GM19240 (cell line): ENCODE data around the gene CNST.

Source experiments
- DNase-seq: peaks from one replicate; pipeline ENCODE4 v3.0.0; 2011; ENCODE audit warnings: low spot score; ENCODE audit not compliant: insufficient read length

CNST gene, protein sequence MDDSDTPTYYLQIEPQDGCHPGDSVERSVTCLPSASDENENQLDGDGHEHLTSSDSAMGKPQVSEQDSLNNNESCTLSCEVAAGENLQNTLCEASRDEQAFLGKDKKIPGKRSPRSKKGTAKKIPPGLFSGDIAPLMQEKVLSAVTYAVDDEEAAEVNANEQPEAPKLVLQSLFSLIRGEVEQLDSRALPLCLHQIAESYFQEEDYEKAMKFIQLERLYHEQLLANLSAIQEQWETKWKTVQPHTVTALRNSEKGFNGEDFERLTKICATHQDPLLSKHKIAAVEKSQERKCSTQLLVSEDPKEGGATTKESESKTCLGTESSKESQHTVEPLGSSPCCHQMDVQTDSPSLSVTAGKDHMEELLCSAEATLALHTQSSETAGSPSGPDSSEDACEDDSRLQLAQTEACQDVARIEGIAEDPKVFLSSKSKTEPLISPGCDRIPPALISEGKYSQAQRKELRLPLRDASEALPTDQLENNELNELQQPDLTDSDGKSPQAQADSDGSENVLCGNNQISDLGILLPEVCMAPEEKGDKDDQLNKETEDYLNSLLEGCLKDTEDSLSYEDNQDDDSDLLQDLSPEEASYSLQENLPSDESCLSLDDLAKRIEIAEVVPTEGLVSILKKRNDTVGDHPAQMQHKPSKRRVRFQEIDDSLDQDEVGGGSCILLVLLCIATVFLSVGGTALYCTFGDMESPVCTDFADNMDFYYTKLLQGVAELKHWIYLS

GRCh38 chr1:246566128-246566812 is at the start of gene CNST, which contains the start of gene TFB2M:
Gene CNST (plus strand): TSS chr1:246566456. CDS start chr1:246591563, 25,107 bp downstream.
Gene TFB2M (minus strand): TSS chr1:246566261. CDS start chr1:246566138, 123 bp downstream.
- peak; percentile 61 for DNase-seq

DNA sequence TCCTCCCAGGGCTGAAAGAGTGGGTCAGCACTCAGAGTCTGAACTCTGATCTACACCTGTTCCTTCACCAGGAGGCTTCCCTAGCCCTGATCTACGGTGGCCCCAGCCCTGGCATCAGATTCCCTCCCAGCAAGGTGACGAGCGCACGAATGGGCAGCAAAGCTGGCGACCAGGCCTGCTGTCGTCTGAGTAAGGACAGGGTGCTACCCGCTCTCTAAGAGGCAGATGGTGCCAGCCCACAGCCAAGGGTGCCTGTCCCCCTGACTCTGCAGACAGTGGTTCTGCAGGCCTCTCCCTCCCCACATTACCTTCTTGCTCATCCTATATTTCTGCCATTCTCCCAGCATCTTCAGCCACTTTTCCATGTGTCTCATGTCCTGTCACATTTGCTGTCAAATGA is 48.9 kb upstream of the CNST start:
- DNase-seq, result no peak

- DNase-seq, result no peak
These were observed 47.6 kb upstream of the CNST start for GRCh38 chr1:246518456-246519205.

DNA sequence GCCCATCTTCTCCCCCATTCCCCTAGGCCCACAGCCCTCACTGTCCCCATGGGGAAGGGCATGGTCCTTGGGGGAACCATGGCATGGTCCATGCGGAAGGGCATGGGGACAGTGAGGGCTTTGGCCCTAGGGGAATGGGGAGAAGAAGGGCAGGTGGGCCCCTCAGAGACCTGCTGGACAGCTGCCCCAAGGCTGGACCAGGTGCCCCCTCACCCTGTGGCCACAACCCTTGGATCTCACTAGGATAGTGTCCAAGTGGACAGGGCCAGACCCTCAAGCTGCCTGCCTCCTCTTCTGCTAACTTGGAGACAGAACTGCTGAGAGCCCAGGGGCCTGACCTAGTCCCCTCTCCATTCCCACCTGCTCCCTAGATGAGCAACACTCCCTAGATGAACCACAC is 46.7 kb upstream of the CNST start:
- no peak for DNase-seq

- DNase-seq, result no peak
These were observed 39.9 kb upstream of the CNST start for GRCh38 chr1:246526380-246526779.

- DNase-seq, result no peak
These were observed 39.3 kb upstream of the CNST start for GRCh38 chr1:246526915-246527314.

DNA sequence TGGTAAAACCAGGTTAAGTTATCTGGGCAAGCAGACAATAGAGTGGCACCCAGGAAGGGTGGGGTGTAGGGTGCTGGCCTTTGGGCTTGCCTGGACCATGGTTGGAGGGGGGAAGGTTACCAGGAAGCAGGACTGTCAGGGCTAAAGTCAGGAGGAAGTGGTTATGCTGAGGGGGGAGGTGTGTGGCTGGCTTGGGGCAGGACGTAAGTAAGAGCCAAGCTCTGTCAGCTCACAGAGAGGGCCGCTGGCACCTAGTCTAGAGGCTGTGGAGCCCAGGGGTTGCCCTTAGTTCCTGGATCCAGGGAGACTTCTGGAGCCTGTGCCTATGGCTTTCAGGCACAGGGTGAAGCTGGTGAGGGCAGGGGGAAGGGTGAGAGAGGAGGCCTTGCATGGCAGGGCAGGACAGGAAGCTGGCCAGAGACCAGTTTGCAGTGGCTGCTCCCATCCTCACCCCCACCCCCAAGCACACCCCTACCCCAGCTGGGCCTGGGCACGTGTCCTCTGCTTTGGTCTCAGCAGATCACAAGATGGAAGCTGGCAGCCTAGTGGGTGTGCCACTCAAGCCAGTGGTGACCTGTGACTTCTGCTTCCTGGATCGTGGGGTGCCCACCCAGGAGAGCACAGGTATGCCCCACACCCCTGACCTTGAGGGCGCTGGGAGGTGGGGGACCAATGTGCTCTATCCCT is 38.7 kb upstream of the CNST start:
- DNase-seq, result no peak

DNA sequence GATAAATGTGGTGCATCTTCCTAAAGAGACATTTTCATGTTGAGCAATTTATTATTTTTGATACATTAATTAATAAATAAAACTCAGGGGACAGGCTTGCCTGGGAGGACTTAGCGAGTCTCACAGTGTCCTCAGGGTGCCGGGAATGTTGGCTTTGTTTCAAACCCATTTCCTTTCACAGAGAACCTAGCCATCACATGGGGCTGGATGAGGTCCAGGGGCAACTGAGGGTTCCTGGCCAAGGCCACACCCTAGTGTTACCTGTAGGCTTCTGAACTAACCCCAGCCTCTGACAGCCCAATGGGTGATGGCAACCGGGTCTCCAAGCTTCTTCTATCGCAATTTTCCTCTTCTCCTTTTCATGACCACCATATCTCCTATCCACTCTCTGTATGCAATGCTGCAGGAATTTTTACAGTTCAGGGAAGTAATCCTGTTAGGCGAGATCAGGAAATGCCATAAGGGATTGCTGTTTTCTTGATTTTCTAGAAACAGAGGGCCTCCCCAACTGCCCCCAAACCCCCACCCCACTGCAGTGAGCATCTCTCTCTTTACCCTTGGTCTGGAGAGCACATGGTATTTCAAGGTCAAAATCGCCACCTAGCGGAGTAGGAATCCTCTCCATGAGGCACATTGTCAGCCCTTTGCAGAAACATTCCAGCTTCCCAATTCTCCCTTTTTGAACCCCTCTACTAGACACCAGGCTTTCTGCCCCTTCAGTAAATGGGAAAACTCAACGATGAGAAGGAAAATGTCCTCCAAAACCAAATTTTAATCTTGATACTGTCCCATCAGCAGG is 37.1 kb upstream of the CNST start:
- DNase-seq, result no peak

GRCh38 chr1:246530482-246530881 is 35.8 kb upstream of the CNST start:
- DNase-seq, result no peak

DNA sequence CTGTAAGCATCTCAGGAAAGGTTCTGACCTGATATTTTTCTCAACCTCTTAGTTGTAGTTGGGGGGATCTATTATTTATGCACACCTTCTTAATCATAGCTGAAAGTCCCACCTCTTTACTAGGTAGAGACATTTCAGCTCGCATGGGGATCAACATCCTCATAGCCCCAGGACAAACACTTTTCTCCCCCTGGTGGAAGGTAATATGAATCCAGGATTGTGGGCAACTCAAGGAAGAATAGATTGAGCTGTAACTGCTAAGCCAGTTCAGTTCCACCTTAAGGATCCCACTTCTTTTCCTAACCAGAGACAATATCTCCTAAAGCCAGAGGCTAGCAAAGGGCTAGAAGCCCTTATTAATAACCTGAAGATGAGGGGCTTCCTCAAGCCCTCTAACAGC is 33.7 kb upstream of the CNST start:
- DNase-seq, result no peak

GRCh38 chr1:246533371-246533905 is 32.8 kb upstream of the CNST start:
- no peak for DNase-seq

- DNase-seq, result no peak
These were observed 32.1 kb upstream of the CNST start for GRCh38 chr1:246534114-246534513.

- no peak for DNase-seq
These were observed 28.8 kb upstream of the CNST start for GRCh38 chr1:246537441-246537840.

DNA sequence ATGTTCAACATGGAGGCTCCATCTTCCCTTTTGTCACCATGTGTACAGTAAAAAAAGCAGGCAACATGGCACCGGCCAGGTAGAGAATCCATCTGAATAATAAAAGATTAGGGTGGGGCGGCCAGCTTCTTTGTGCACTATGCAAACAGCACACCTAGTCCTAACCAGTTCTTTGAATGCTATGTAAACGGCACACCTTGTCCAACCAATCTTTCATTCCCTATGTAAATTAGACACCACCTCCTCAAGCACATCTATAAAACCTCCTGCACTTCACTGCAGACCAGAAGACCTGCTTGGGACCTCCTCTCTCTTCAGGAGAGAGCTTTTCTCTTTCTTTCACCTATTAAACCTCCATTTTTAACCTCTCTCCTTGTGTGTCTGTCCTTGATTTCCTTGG is 28.4 kb upstream of the CNST start:
- no peak for DNase-seq

DNA sequence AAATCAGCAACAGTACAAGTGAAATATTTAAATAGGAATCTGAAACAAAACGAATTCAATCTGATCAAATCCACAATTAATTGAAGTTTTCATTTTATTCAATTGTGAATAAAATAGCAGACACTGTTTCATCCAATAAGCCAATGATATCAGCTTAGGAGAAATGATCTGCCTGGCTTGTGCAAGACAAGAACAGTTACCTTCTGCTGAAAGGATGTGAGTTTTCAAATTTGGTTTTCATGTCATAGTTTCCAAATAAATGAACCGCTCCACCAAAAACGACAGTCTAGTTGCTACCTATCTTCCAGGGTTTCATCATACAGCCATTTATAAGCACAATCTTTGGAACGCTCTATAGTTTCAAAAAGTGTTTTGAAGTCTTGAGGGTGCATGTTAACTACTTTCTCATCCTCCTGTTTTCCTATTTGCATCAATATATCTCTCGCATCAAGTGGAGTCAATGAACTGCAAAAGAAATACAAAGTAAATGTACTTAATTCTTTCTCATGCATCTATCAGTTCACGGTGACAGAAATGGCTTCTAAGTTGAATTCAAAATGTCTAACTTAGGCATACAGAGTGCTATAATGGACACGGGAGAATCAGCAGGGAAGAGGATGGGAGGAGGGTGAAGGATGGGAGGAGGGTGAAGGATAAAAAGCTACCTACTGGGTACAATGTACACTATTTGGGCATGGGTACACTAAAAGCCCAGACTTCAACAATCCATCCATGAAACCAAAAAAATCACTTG is 25.3 kb upstream of the CNST start:
- DNase-seq, result no peak

GRCh38 chr1:246544001-246544400 is 22.3 kb upstream of the CNST start:
- DNase-seq, result no peak

DNA sequence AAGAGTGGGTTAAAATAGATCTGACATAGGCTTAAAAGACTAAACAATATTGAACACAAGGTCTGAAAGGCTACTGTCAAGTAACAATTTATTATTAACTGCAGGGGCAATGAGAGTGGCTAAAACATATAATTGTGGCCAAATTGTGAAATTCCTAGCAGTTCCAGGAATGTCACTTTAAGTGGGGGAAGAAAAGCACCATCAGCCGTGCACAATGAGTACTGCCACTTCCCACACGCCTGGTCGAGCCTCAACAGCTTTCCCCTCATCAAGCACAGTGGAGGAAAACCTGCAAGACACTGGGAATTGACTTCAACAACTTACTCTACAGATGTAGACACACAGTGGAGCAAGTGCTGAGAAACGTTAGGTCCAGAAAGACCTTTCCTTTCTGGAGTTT is 16.6 kb upstream of the CNST start:
- DNase-seq, result no peak

DNA sequence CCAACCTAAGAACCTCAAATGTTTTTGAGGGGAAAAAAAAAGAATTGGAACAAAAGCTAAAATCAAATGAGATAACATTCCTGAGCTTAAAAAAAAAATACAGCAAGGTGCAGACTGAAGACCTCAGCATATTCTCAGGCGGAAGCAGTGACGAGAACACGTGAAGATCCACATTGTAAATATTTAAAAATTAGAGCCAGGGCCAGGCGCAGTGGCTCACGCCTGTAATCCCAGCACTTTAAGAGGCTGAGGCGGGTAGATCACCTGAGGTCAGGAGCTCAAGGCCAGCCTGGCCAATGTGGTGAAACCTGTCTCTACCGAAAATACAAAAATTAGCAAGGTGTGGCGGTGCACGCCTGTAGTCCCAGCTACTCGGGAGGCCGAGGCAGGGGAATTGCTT is 15.9 kb upstream of the CNST start:
- DNase-seq, result no peak

DNA sequence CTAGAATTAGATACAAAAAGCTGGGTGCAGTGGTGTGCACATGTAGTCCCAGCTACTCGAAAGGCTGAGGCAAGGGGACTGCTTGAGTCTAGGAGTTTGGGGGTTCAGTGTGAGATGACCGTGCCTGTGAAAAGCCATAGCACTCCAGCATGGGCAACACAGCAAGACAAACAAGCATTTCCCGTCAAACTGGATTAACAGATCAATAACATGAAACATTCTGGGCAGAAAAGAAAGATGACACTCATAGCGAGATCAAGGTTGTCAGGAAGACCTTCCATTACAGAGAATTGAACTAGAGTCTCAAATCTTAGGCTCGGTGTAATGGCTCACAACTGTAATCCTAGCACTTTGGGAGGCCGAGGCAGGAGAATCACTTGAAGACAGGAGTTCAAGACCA is 14.1 kb upstream of the CNST start:
- no peak for DNase-seq
